Karpas-422 (cell line): Measurements from ENCODE around the gene DDX52. TPM values are rescaled to one million over a fixed set of nuclear protein-coding genes. Genes with fewer than 3 reads are reported as not detected.

Source experiments
- DNase-seq: peaks from one replicate; pipeline ENCODE4 v3.0.0-alpha.2; 2015
- H2AFZ ChIP-seq: fragments of 200-600 bp; sonication (generic); 2 replicates; pipeline ENCODE4 v1.6.1; 2014; ENCODE audit warnings: antibody characterized with exemption, low read length, mixed read lengths
- H3K27ac ChIP-seq: fragments of 200-600 bp; sonication (generic); 2 replicates; pipeline ENCODE4 v1.5.1; 2014; ENCODE audit warnings: mild to moderate bottlenecking, low read length, moderate library complexity
- H3K27me3 ChIP-seq: fragments of 200-600 bp; sonication (generic); 2 replicates; pipeline ENCODE4 v1.6.1; 2014; ENCODE audit warnings: low read length, mixed read lengths
- H3K36me3 ChIP-seq: fragments of 200-600 bp; sonication (generic); 2 replicates; pipeline ENCODE4 v1.6.1; 2014; ENCODE audit warnings: low read length, mixed read lengths; ENCODE audit not compliant: insufficient read depth
- H3K4me1 ChIP-seq: fragments of 200-600 bp; sonication (generic); 2 replicates; pipeline ENCODE4 v1.6.1; 2014; ENCODE audit warnings: mild to moderate bottlenecking, low read length, mixed read lengths
- H3K4me2 ChIP-seq: fragments of 200-600 bp; sonication (generic); 2 replicates; pipeline ENCODE4 v1.6.1; 2014; ENCODE audit warnings: low read length, low read depth, mild to moderate bottlenecking; ENCODE audit not compliant: poor library complexity, severe bottlenecking
- H3K4me3 ChIP-seq: fragments of 200-600 bp; sonication (generic); 2 replicates; pipeline ENCODE4 v1.5.1; 2014; ENCODE audit warnings: mild to moderate bottlenecking, antibody characterized with exemption, low read length, mixed read lengths
- H3K79me2 ChIP-seq: fragments of 200-600 bp; sonication (generic); 2 replicates; pipeline ENCODE4 v1.6.1; 2014; ENCODE audit warnings: mild to moderate bottlenecking, low read length, mixed read lengths
- H3K9ac ChIP-seq: fragments of 200-600 bp; sonication (generic); 2 replicates; pipeline ENCODE4 v1.6.0; 2014; ENCODE audit warnings: low read length
- H3K9me2 ChIP-seq: fragments of 200-600 bp; sonication (generic), shearing (Covaris generic); replicated peaks from 2 replicates; pipeline ENCODE4 v1.6.0; 2014; ENCODE audit warnings: mild to moderate bottlenecking, low read length, moderate library complexity; ENCODE audit not compliant: insufficient read depth
- H3K9me3 ChIP-seq: fragments of 300-700, 200-600 bp; sonication (generic); 2 replicates; pipeline ENCODE4 v1.6.1; 2014; ENCODE audit warnings: low read length, mixed read lengths
- H4K20me1 ChIP-seq: fragments of 200-600 bp; sonication (generic); 2 replicates; pipeline ENCODE4 v1.6.1; 2014; ENCODE audit warnings: mild to moderate bottlenecking, antibody characterized with exemption, low read length, low read depth; ENCODE audit not compliant: insufficient read depth
- small RNA-seq: library from RNA; depleted of rRNA; stranded (forward); fragments of <200 nt; gene quantifications from one replicate; pipeline ENCODE3, GENCODE V24; 2014
- total RNA-seq: library from RNA; depleted of rRNA; stranded (reverse); fragments of >200 nt; shearing (Covaris generic); gene quantifications from 2 replicates; pipeline ENCODE4 v1.2.3, GENCODE V29; 2014; ENCODE audit warnings: low replicate concordance; rRNA removed

The DDX52 gene
- total RNA-seq, 1 experiment from 2014 or later: 40.8 TPM

- Histone ChIP-seq H3K27me3 (no peaks in the 10 kb centered on the region), H3K27ac (no peak overlapping the region), H3K4me3 (no peak overlapping the region), H3K4me2 (no peak overlapping the region), H3K79me2 (no peaks in the 10 kb centered on the region; the same call in 1 of the 2 replicates), H3K9me3 (no peaks in the 10 kb centered on the region), H3K4me1 (no peaks in the 10 kb centered on the region), H3K36me3 (peaks cover 38% of the 10 kb centered on the region), H3K9me2 (no peaks in the 10 kb centered on the region), H2AFZ (no peak overlapping the region), H4K20me1 (no peaks in the 10 kb centered on the region), H3K9ac (no peak overlapping the region)
- DNase-seq: no peak
These were observed 75.7 kb downstream of the DDX52 start for GRCh38 chr17:37567538-37567937.

- no peaks in the 10 kb centered on the region; the same call in none of the 2 replicates for H3K79me2 ChIP-seq
- H3K9me3 ChIP-seq: no peaks in the 10 kb centered on the region
- no peaks in the 10 kb centered on the region for H3K4me1 ChIP-seq
- H2AFZ ChIP-seq: no peak overlapping the region
- H3K4me2 ChIP-seq: no peak overlapping the region
- DNase-seq: peak; percentile 27
- no peaks in the 10 kb centered on the region for H4K20me1 ChIP-seq
- H3K9ac ChIP-seq: no peak overlapping the region
- no peak overlapping the region for H3K27ac ChIP-seq
- H3K27me3 ChIP-seq: no peaks in the 10 kb centered on the region
- peaks cover 42% of the 10 kb centered on the region for H3K36me3 ChIP-seq
- no peak overlapping the region for H3K4me3 ChIP-seq
- no peaks in the 10 kb centered on the region for H3K9me2 ChIP-seq
These were observed 76.1 kb downstream of the DDX52 start for GRCh38 chr17:37567137-37567536.

- no peaks in the 10 kb centered on the region for H3K4me1 ChIP-seq
- H3K27ac ChIP-seq: no peak overlapping the region
- H3K9ac ChIP-seq: no peak overlapping the region
- H4K20me1 ChIP-seq: no peaks in the 10 kb centered on the region
- no peak for DNase-seq
- H3K27me3 ChIP-seq: no peaks in the 10 kb centered on the region
- no peaks in the 10 kb centered on the region for H3K9me3 ChIP-seq
- H2AFZ ChIP-seq: no peak overlapping the region
- H3K4me2 ChIP-seq: no peak overlapping the region
- H3K9me2 ChIP-seq: no peaks in the 10 kb centered on the region
- peaks cover 47% of the 10 kb centered on the region for H3K36me3 ChIP-seq
- peaks cover 3% of the 10 kb centered on the region for H3K79me2 ChIP-seq
- no peak overlapping the region for H3K4me3 ChIP-seq
These were observed 79.0 kb downstream of the DDX52 start for GRCh38 chr17:37564252-37564651.

- Histone ChIP-seq H3K4me3 (no peak overlapping the region), H3K9me3 (no peaks in the 10 kb centered on the region), H2AFZ (no peak overlapping the region), H3K36me3 (peaks cover 47% of the 10 kb centered on the region), H3K9ac (no peak overlapping the region), H3K4me1 (no peaks in the 10 kb centered on the region), H3K79me2 (peaks cover 3% of the 10 kb centered on the region; the same call in 1 of the 2 replicates), H3K4me2 (no peak overlapping the region), H3K27me3 (no peaks in the 10 kb centered on the region), H4K20me1 (no peaks in the 10 kb centered on the region), H3K9me2 (no peaks in the 10 kb centered on the region), H3K27ac (no peak overlapping the region)
- no peak for DNase-seq
These were observed 81.1 kb downstream of the DDX52 start for GRCh38 chr17:37562016-37562745.

Small RNAs within 50 kb of the gene (small RNA-seq; reads per million reads assigned to genes)
- not detected for gene MIR378J

Other genes with a start within 250 kb of the DDX52 start
- 59.4 and 84.2 TPM in 2 replicates for gene ACACA, start 236.6 kb downstream of the DDX52 start, total RNA-seq
- gene TADA2A, start 236.6 kb downstream of the DDX52 start, total RNA-seq: 28.1 and 29.0 TPM in 2 replicates
- gene DUSP14, start 153.6 kb downstream of the DDX52 start, total RNA-seq: 12.2 and 17.8 TPM in 2 replicates
- 37.8 and 46.6 TPM in 2 replicates for gene SYNRG, start 34.0 kb downstream of the DDX52 start, total RNA-seq
- not detected in 2 replicates for gene HNF1B, start 101.6 kb upstream of the DDX52 start, total RNA-seq